Measurements from ENCODE around the gene MUC13. TPM values are rescaled to one million over a fixed set of nuclear protein-coding genes. Genes with fewer than 3 reads are reported as not detected.

Gene MUC13
- total RNA-seq, 1 experiment from 2014 or later, result not detected

GRCh38 chr3:124904835-124905492 is 29.6 kb downstream of the MUC13 start:
- no peak for TF ChIP-seq CTCF (IDR thresholded peaks at IDR 0.05; ENCODE audit: unreplicated experiment)
- Mint-ChIP-seq H3K36me3 (ENCODE audit: insufficient read depth, unreplicated experiment) (no peaks in the 10 kb centered on the region), H3K27ac (ENCODE audit: low read depth, unreplicated experiment) (no peak overlapping the region), H3K4me3 (ENCODE audit: unreplicated experiment) (no peak overlapping the region), H3K27me3 (ENCODE audit: insufficient read depth, unreplicated experiment) (peaks cover 31% of the 10 kb centered on the region), H3K4me1 (ENCODE audit: insufficient read depth, unreplicated experiment) (no peaks in the 10 kb centered on the region), H3K9me3 (ENCODE audit: unreplicated experiment) (no peaks in the 10 kb centered on the region)
- POLR2A ChIA-PET, result interaction anchor here (1.1 kb wide), 1 partner anchor 18 kb away, joined by 3 read pairs; the partner anchor contains the start of gene ITGB5
- DNase-seq (ENCODE audit: unreplicated experiment), result no peak
- BruUV-seq (replicated peaks), result no TSS peak
- CTCF ChIA-PET, result interaction anchor here (0.7 to 8.1 kb wide), 5 partner anchors 22 to 1962 kb away, joined by 3 to 263 read pairs (median 4); no protein-coding TSS in a partner anchor
- intact Hi-C loops (cut with micrococcal nuclease), result loop anchor here (5.0 kb wide), 1 partner anchor 218 kb away; no protein-coding TSS in a partner anchor

- H3K9me3 Mint-ChIP-seq (ENCODE audit: unreplicated experiment), result no peaks in the 10 kb centered on the region
- intact Hi-C loops (cut with micrococcal nuclease), result loop anchor here (5.0 kb wide), 1 partner anchor 217 kb away; no protein-coding TSS in a partner anchor
- BruUV-seq (replicated peaks), result no TSS peak
- no peak for DNase-seq (ENCODE audit: unreplicated experiment)
- TF ChIP-seq CTCF (IDR thresholded peaks at IDR 0.05; ENCODE audit: unreplicated experiment), result no peak
- no peak overlapping the region for H3K27ac Mint-ChIP-seq (ENCODE audit: low read depth, unreplicated experiment)
- peaks cover 31% of the 10 kb centered on the region for H3K27me3 Mint-ChIP-seq (ENCODE audit: insufficient read depth, unreplicated experiment)
- no peaks in the 10 kb centered on the region for H3K4me1 Mint-ChIP-seq (ENCODE audit: insufficient read depth, unreplicated experiment)
- CTCF ChIA-PET, result interaction anchor here (0.7 to 8.1 kb wide), 7 partner anchors 23 to 1961 kb away, joined by 3 to 263 read pairs (median 3); no protein-coding TSS in a partner anchor
- POLR2A ChIA-PET, result interaction anchor here (1.1 kb wide), 1 partner anchor 17 kb away, joined by 3 read pairs; the partner anchor contains the start of gene ITGB5
- no peak overlapping the region for H3K4me3 Mint-ChIP-seq (ENCODE audit: unreplicated experiment)
- no peaks in the 10 kb centered on the region for H3K36me3 Mint-ChIP-seq (ENCODE audit: insufficient read depth, unreplicated experiment)
Measured at GRCh38 chr3:124903896-124904834, 30.4 kb downstream of the MUC13 start.

- H3K4me1 Mint-ChIP-seq (ENCODE audit: insufficient read depth, unreplicated experiment), result no peaks in the 10 kb centered on the region
- CTCF ChIA-PET, result interaction anchor here (1.2 to 5.6 kb wide), 3 partner anchors 85 to 136 kb away, joined by 3 to 70 read pairs (median 51); no protein-coding TSS in a partner anchor
- POLR2A ChIA-PET, result interaction anchor here (0.6 to 1.2 kb wide), 2 partner anchors 10 to 12 kb away, joined by 3 read pairs; partner anchors contain the start of gene ITGB5
- no peak for TF ChIP-seq CTCF (IDR thresholded peaks at IDR 0.05; ENCODE audit: unreplicated experiment)
- intact Hi-C loops (cut with micrococcal nuclease), result no loop called here
- H3K9me3 Mint-ChIP-seq (ENCODE audit: unreplicated experiment), result no peaks in the 10 kb centered on the region
- H3K27me3 Mint-ChIP-seq (ENCODE audit: insufficient read depth, unreplicated experiment), result no peaks in the 10 kb centered on the region
- no peak for DNase-seq (ENCODE audit: unreplicated experiment)
- no TSS peak for BruUV-seq (replicated peaks)
- no peak overlapping the region for H3K27ac Mint-ChIP-seq (ENCODE audit: low read depth, unreplicated experiment)
- H3K36me3 Mint-ChIP-seq (ENCODE audit: insufficient read depth, unreplicated experiment), result no peaks in the 10 kb centered on the region
- no peak overlapping the region for H3K4me3 Mint-ChIP-seq (ENCODE audit: unreplicated experiment)
Measured at GRCh38 chr3:124896824-124897526, 37.6 kb downstream of the MUC13 start.
